GM23338 (cell line): ENCODE measurements around the gene IL1B. TPM values are rescaled to one million over a fixed set of nuclear protein-coding genes. Genes with fewer than 3 reads are reported as not detected.

Source experiments
- ATAC-seq: fragments of 200-7000 bp; cut with Tn5 transposase; 3 replicates; pipeline ENCODE4 v1.9.1; 2020
- DNase-seq: peaks from one replicate; pipeline ENCODE4 v3.0.0-alpha.2; 2015; ENCODE audit warnings: low spot score
- H2AFZ ChIP-seq: fragments of 200-600 bp; sonication (generic); 2 replicates; pipeline ENCODE4 v1.8.0; 2016; ENCODE audit warnings: antibody characterized with exemption, mild to moderate bottlenecking, moderate library complexity
- H3F3A ChIP-seq: fragments of 200-600 bp; sonication (generic); replicated peaks from 2 replicates; pipeline ENCODE4 v1.8.0; 2017; ENCODE audit warnings: antibody characterized with exemption, mixed run types, low read depth
- H3K27ac ChIP-seq: fragments of 200-600 bp; sonication (generic); 2 replicates; pipeline ENCODE4 v1.6.1; 2016; ENCODE audit warnings: low read depth
- H3K27me3 ChIP-seq: fragments of 200-600 bp; sonication (generic); 2 replicates; pipeline ENCODE4 v1.8.0; 2016; ENCODE audit warnings: mild to moderate bottlenecking, mixed run types, moderate library complexity; ENCODE audit not compliant: insufficient read depth
- H3K36me3 ChIP-seq: fragments of 200-600 bp; sonication (generic); 2 replicates; pipeline ENCODE4 v1.8.0; 2016; ENCODE audit warnings: mild to moderate bottlenecking; ENCODE audit not compliant: insufficient read depth
- H3K4me1 ChIP-seq: fragments of 200-600 bp; sonication (generic); 2 replicates; pipeline ENCODE4 v1.8.0; 2016; ENCODE audit warnings: mild to moderate bottlenecking, moderate library complexity; ENCODE audit not compliant: insufficient read depth
- H3K4me2 ChIP-seq: fragments of 200-600 bp; sonication (generic); 2 replicates; pipeline ENCODE4 v1.7.1; 2017; ENCODE audit warnings: mixed run types
- H3K4me3 ChIP-seq: fragments of 200-600 bp; sonication (generic); 2 replicates; pipeline ENCODE4 v1.6.1; 2016; ENCODE audit warnings: mixed run types
- H3K79me2 ChIP-seq: fragments of 200-600 bp; sonication (generic); replicated peaks from 2 replicates; pipeline ENCODE4 v1.8.0; 2017; ENCODE audit warnings: mild to moderate bottlenecking; ENCODE audit not compliant: insufficient read depth
- H3K9me2 ChIP-seq: fragments of 200-600 bp; sonication (generic); 2 replicates; pipeline ENCODE4 v1.8.0; 2017; ENCODE audit not compliant: insufficient read depth
- H4K20me1 ChIP-seq: fragments of 200-600 bp; sonication (generic); replicated peaks from 2 replicates; pipeline ENCODE4 v1.8.0; 2017; ENCODE audit warnings: mild to moderate bottlenecking; ENCODE audit not compliant: insufficient read depth
- H3K27ac Mint-ChIP-seq: 2 replicates; pipeline ENCODE4 v1.8.0; 2020; ENCODE audit warnings: inconsistent platforms, mild to moderate bottlenecking, moderate library complexity, mixed read lengths
- H3K27me3 Mint-ChIP-seq: 3 replicates; pipeline ENCODE4 v1.8.0; 2022; ENCODE audit warnings: low read depth, mild to moderate bottlenecking, moderate library complexity, mixed read lengths, inconsistent platforms; ENCODE audit not compliant: insufficient read depth, poor library complexity
- H3K36me3 Mint-ChIP-seq: 3 replicates; pipeline ENCODE4 v1.8.0; 2021; ENCODE audit warnings: low read depth, mild to moderate bottlenecking, inconsistent platforms, moderate library complexity, mixed read lengths
- H3K4me1 Mint-ChIP-seq: 3 replicates; pipeline ENCODE4 v1.8.0; 2020; ENCODE audit warnings: mild to moderate bottlenecking, inconsistent platforms, mixed read lengths
- H3K4me3 Mint-ChIP-seq: 3 replicates; pipeline ENCODE4 v1.8.0; 2021; ENCODE audit warnings: moderate library complexity, mild to moderate bottlenecking, inconsistent platforms, mixed read lengths
- H3K9me3 Mint-ChIP-seq: 3 replicates; pipeline ENCODE4 v1.8.0; 2020; ENCODE audit warnings: moderate library complexity, mild to moderate bottlenecking, inconsistent platforms, mixed read lengths
- CREB1 ChIP-seq: fragments of 250-450 bp; sonication (Bioruptor Pico); IDR thresholded peaks from 2 replicates; pipeline ENCODE4 v1.5.0; 2020; ENCODE audit warnings: low read depth, mild to moderate bottlenecking, moderate library complexity
- CTCF ChIP-seq, 2 experiments: fragments of 200-600 bp in 1 of 2; sonication (generic) in 1 of 2; conservative IDR thresholded peaks; 2 replicates each; pipeline versions ENCODE4 v1.5.1 to v1.6.1; 2016 to 2017; ENCODE audit warnings: antibody characterized with exemption in 2 of 2, low read depth in 2 of 2, mild to moderate bottlenecking in 2 of 2, moderate library complexity in 1 of 2
- ETS1 ChIP-seq: IDR thresholded peaks from 2 replicates; pipeline ENCODE4 v1.6.1; 2016; ENCODE audit warnings: antibody characterized with exemption
- EZH2 ChIP-seq: fragments of 200-600 bp; sonication (generic); IDR thresholded peaks from one replicate; pipeline ENCODE4 v1.8.0; 2017; ENCODE audit warnings: antibody characterized with exemption, mild to moderate bottlenecking, low read depth; ENCODE audit not compliant: unreplicated experiment
- EZH2phosphoT487 ChIP-seq: fragments of 200-600 bp; sonication (generic); IDR thresholded peaks from one replicate; pipeline ENCODE4 v1.8.1; 2018; ENCODE audit warnings: antibody characterized with exemption; ENCODE audit not compliant: unreplicated experiment
- JUNB ChIP-seq: IDR thresholded peaks from one replicate; pipeline ENCODE4 v1.6.1; 2016; ENCODE audit warnings: antibody characterized with exemption; ENCODE audit not compliant: unreplicated experiment
- NANOG ChIP-seq: IDR thresholded peaks from 2 replicates; pipeline ENCODE4 v1.6.1; 2016; ENCODE audit warnings: antibody characterized with exemption, borderline replicate concordance
- POLR2AphosphoS5 ChIP-seq: IDR thresholded peaks from 2 replicates; pipeline ENCODE4 v1.6.1; 2016; ENCODE audit warnings: antibody characterized with exemption, low read depth
- REST ChIP-seq: IDR thresholded peaks from one replicate; pipeline ENCODE4 v1.6.1; 2018; ENCODE audit warnings: antibody characterized with exemption; ENCODE audit not compliant: unreplicated experiment
- STAT1 ChIP-seq: IDR thresholded peaks from one replicate; pipeline ENCODE4 v1.6.1; 2016; ENCODE audit warnings: antibody characterized with exemption; ENCODE audit not compliant: unreplicated experiment
- ZNF331 ChIP-seq: fragments of 250-450 bp; sonication (Bioruptor Pico); IDR thresholded peaks from 2 replicates; pipeline ENCODE4 v1.5.0; 2020; ENCODE audit warnings: low read depth, mild to moderate bottlenecking, moderate library complexity
- polyA plus RNA-seq: library from polyadenylated mRNA; unstranded; fragments of >200 nt; fragmentation: Nextera tagmentation; extraction: Ambion mirVana; gene quantifications from 2 replicates; pipeline ENCODE4 v1.2.1, GENCODE V29; 2016
- total RNA-seq: library from RNA; depleted of rRNA; stranded (reverse); fragments of >200 nt; shearing (Covaris generic); gene quantifications from 2 replicates; pipeline ENCODE4 v1.2.3, GENCODE V29; 2014

The IL1B gene
- total and polyA plus RNA-seq, 2 experiments from 2014 or later = not detected

GRCh38 chr2:112803691-112804521 is 32.7 kb downstream of the IL1B start:
- H3K9me3 Mint-ChIP-seq = no peaks in the 10 kb centered on the region; the same call in 2 of the 3 replicates
- Histone ChIP-seq H3K4me3 (no peak overlapping the region), H4K20me1 (no peaks in the 10 kb centered on the region), H3F3A (no peaks in the 10 kb centered on the region), H2AFZ (no peak overlapping the region), H3K9me2 (peaks cover 3% of the 10 kb centered on the region; the same call in 1 of the 2 replicates), H3K4me2 (no peak overlapping the region), H3K36me3 (no peaks in the 10 kb centered on the region), H3K27ac (no peak overlapping the region), H3K79me2 (no peaks in the 10 kb centered on the region), H3K4me1 (peaks cover 4% of the 10 kb centered on the region; the same call in 1 of the 2 replicates), H3K27me3 (no peaks in the 10 kb centered on the region)
- no peak overlapping the region for H3K4me3 Mint-ChIP-seq
- DNase-seq = no peak
- peaks cover 1% of the 10 kb centered on the region for H3K27me3 Mint-ChIP-seq
- H3K4me1 Mint-ChIP-seq = peaks cover 4% of the 10 kb centered on the region
- ATAC-seq = no peak
- no peaks in the 10 kb centered on the region for H3K36me3 Mint-ChIP-seq
- H3K27ac Mint-ChIP-seq = no peak overlapping the region
- TF ChIP-seq EZH2phosphoT487 (no peak), ETS1 (no peak), NANOG (no peak), CTCF (conservative IDR thresholded peaks at IDR 0.05; ENCODE audit: low read depth in 2 of 2) (no peak), REST (no peak)

- ATAC-seq (no peak), DNase-seq (no peak)
- no peaks in the 10 kb centered on the region for H3K9me3 Mint-ChIP-seq
- no peak overlapping the region for H2AFZ ChIP-seq
- peaks cover 4% of the 10 kb centered on the region; the same call in 1 of the 2 replicates for H3K4me1 ChIP-seq
- no peaks in the 10 kb centered on the region for H3F3A ChIP-seq
- H3K27ac ChIP-seq = no peak overlapping the region
- H3K79me2 ChIP-seq = no peaks in the 10 kb centered on the region
- H3K36me3 Mint-ChIP-seq = peaks cover 7% of the 10 kb centered on the region; the same call in 1 of the 3 replicates
- H3K4me3 Mint-ChIP-seq = no peak overlapping the region
- H3K27me3 Mint-ChIP-seq = peaks cover 8% of the 10 kb centered on the region
- no peaks in the 10 kb centered on the region for H3K27me3 ChIP-seq
- H3K4me1 Mint-ChIP-seq = peaks cover 4% of the 10 kb centered on the region; the same call in 2 of the 3 replicates
- no peaks in the 10 kb centered on the region for H4K20me1 ChIP-seq
- H3K4me3 ChIP-seq = no peak overlapping the region
- H3K4me2 ChIP-seq = no peak overlapping the region
- no peaks in the 10 kb centered on the region for H3K36me3 ChIP-seq
- H3K27ac Mint-ChIP-seq = no peak overlapping the region
- H3K9me2 ChIP-seq = peaks cover 3% of the 10 kb centered on the region; the same call in 1 of the 2 replicates
- TF ChIP-seq EZH2 (no peak), STAT1 (no peak), CTCF (conservative IDR thresholded peaks at IDR 0.05; ENCODE audit: low read depth in 2 of 2) (no peak), ETS1 (no peak), EZH2phosphoT487 (no peak), JUNB (no peak), ZNF331 (CRISPR knock-in tag) (no peak), CREB1 (no peak), NANOG (no peak), POLR2AphosphoS5 (no peak)
Observed at GRCh38 chr2:112800881-112801583, 35.5 kb downstream of the IL1B start.
